DND-41 (cell line): ENCODE data around the gene COL25A1.

Source experiments
- CTCF ChIP-seq: IDR thresholded peaks from 2 replicates; pipeline ENCODE4 v1.5.1; 2012; ENCODE audit warnings: borderline replicate concordance, low read length, moderate library complexity, mild to moderate bottlenecking; ENCODE audit not compliant: poor library complexity, severe bottlenecking; ENCODE audit errors: extremely low read depth
- EZH2 ChIP-seq: IDR thresholded peaks from 3 replicates; pipeline ENCODE4 v1.6.1; 2012; ENCODE audit warnings: borderline replicate concordance, low read depth, mild to moderate bottlenecking, moderate library complexity, low read length, inconsistent platforms; ENCODE audit not compliant: severe bottlenecking

- TF ChIP-seq CTCF (no peak), EZH2 (no peak)
Measured at GRCh38 chr4:108830509-108831244, 471.8 kb downstream of the COL25A1 start.
